HEK293 (cell line): ENCODE measurements around the gene UBTD1.

ENCODE experiments used
- CTCF ChIA-PET: fragments of 350-600 bp; formaldehyde crosslinking; extraction: SDS; loops from one replicate; lab custom pipeline; 2021; ENCODE audit warnings: antibody characterized with exemption; lab: Yijun Ruan, JAX
- POLR2A ChIA-PET: fragments of 300-600 bp; formaldehyde crosslinking; extraction: SDS; loops from one replicate; lab custom pipeline; 2020; ENCODE audit warnings: antibody characterized with exemption, inconsistent platforms; lab: Yijun Ruan, JAX
- H3K27ac ChIP-seq: fragments of 200-500 bp; sonication (Bioruptor generic); 2 replicates; pipeline ENCODE4 v1.5.1; 2014; ENCODE audit warnings: low read depth, low read length, control low read depth, inconsistent platforms; ENCODE audit errors: extremely low read depth
- H3K36me3 ChIP-seq, 2 experiments: fragments of 200-500 bp in 1 of 2; sonication (Bioruptor generic) in 1 of 2; 1 replicate in 1 of 2; 2 replicates in 1 of 2; pipeline ENCODE4 v1.5.1; 2014 to 2017; ENCODE audit warnings: inconsistent platforms in 2 of 2, low read length in 2 of 2; ENCODE audit not compliant: control insufficient read depth in 2 of 2, insufficient read depth in 1 of 2
- H3K4me1 ChIP-seq: fragments of 200-500 bp; sonication (Bioruptor generic); 2 replicates; pipeline ENCODE4 v1.5.1; 2014; ENCODE audit warnings: mild to moderate bottlenecking, low read length, inconsistent platforms; ENCODE audit not compliant: control insufficient read depth, insufficient read depth
- H3K4me3 ChIP-seq: 2 replicates; pipeline ENCODE4 v1.5.1; 2011; ENCODE audit warnings: low read depth, mild to moderate bottlenecking, control low read depth, low read length, moderate library complexity
- H3K9me3 ChIP-seq: fragments of 200-500 bp; sonication (Bioruptor generic); 2 replicates; pipeline ENCODE4 v1.5.1; 2014; ENCODE audit warnings: low read depth, low read length, inconsistent platforms; ENCODE audit not compliant: control insufficient read depth, insufficient read depth
- EGR2 ChIP-seq: fragments of 450-650 bp; formaldehyde crosslinking; IDR thresholded peaks from 2 replicates; pipeline ENCODE4 v1.5.1; 2016; ENCODE audit warnings: low read depth, missing biosample characterization, missing genetic modification characterization
- GLI4 ChIP-seq: fragments of 450-650 bp; formaldehyde crosslinking; IDR thresholded peaks from 2 replicates; pipeline ENCODE4 v1.5.1; 2016; ENCODE audit warnings: missing biosample characterization, missing genetic modification characterization
- IKZF3 ChIP-seq: fragments of 450-650 bp; IDR thresholded peaks from 2 replicates; pipeline ENCODE4 v1.5.0; 2018; ENCODE audit warnings: missing biosample characterization, mild to moderate bottlenecking, missing genetic modification characterization, moderate library complexity
- KLF7 ChIP-seq: fragments of 450-650 bp; formaldehyde crosslinking; IDR thresholded peaks from 2 replicates; pipeline ENCODE4 v1.5.1; 2016; ENCODE audit warnings: missing biosample characterization, missing genetic modification characterization, borderline replicate concordance
- KLF8 ChIP-seq: fragments of 450-650 bp; formaldehyde crosslinking; IDR thresholded peaks from 2 replicates; pipeline ENCODE4 v1.5.1; 2016; ENCODE audit warnings: missing biosample characterization, missing genetic modification characterization
- MZF1 ChIP-seq: fragments of 450-650 bp; formaldehyde crosslinking; IDR thresholded peaks from 2 replicates; pipeline ENCODE4 v1.5.1; 2017; ENCODE audit warnings: missing biosample characterization, missing genetic modification characterization, borderline replicate concordance
- OSR2 ChIP-seq: fragments of 450-650 bp; formaldehyde crosslinking; IDR thresholded peaks from 2 replicates; pipeline ENCODE4 v1.5.1; 2016; ENCODE audit warnings: missing biosample characterization, missing genetic modification characterization
- PATZ1 ChIP-seq: fragments of 450-650 bp; formaldehyde crosslinking; IDR thresholded peaks from 2 replicates; pipeline ENCODE4 v1.5.1; 2016; ENCODE audit warnings: missing biosample characterization, missing genetic modification characterization
- PRDM1 ChIP-seq: fragments of 450-650 bp; formaldehyde crosslinking; IDR thresholded peaks from 2 replicates; pipeline ENCODE4; 2016; ENCODE audit warnings: missing biosample characterization, missing genetic modification characterization
- ZBTB17 ChIP-seq: fragments of 450-650 bp; formaldehyde crosslinking; IDR thresholded peaks from 2 replicates; pipeline ENCODE4 v1.5.1; 2016; ENCODE audit warnings: missing biosample characterization, missing genetic modification characterization
- ZBTB6 ChIP-seq: fragments of 450-650 bp; formaldehyde crosslinking; IDR thresholded peaks from 2 replicates; pipeline ENCODE4 v1.5.1; 2017; ENCODE audit warnings: missing biosample characterization, missing genetic modification characterization
- ZBTB7A ChIP-seq: fragments of 450-650 bp; formaldehyde crosslinking; IDR thresholded peaks from 2 replicates; pipeline ENCODE4 v1.5.1; 2016; ENCODE audit warnings: low read depth, missing biosample characterization, missing genetic modification characterization
- ZFP3 ChIP-seq: fragments of 450-650 bp; formaldehyde crosslinking; IDR thresholded peaks from 2 replicates; pipeline ENCODE4 v1.5.1; 2016; ENCODE audit warnings: low read depth, missing biosample characterization, missing genetic modification characterization
- ZNF202 ChIP-seq: fragments of 450-650 bp; formaldehyde crosslinking; IDR thresholded peaks from 2 replicates; pipeline ENCODE4 v1.5.1; 2016; ENCODE audit warnings: missing biosample characterization, missing genetic modification characterization, borderline replicate concordance
- ZNF335 ChIP-seq: fragments of 450-650 bp; formaldehyde crosslinking; conservative IDR thresholded peaks from 2 replicates; pipeline ENCODE4 v1.5.1; 2016; ENCODE audit warnings: missing biosample characterization, missing genetic modification characterization
- ZNF350 ChIP-seq: fragments of 450-650 bp; formaldehyde crosslinking; IDR thresholded peaks from 2 replicates; pipeline ENCODE4 v1.5.0; 2017; ENCODE audit warnings: missing biosample characterization, mild to moderate bottlenecking, missing genetic modification characterization
- ZNF518A ChIP-seq: fragments of 450-650 bp; formaldehyde crosslinking; conservative IDR thresholded peaks from 2 replicates; pipeline ENCODE4 v1.5.1; 2016; ENCODE audit warnings: low read depth, missing biosample characterization, missing genetic modification characterization
- ZNF571 ChIP-seq: fragments of 450-650 bp; formaldehyde crosslinking; IDR thresholded peaks from 2 replicates; pipeline ENCODE4 v1.5.0; 2017; ENCODE audit warnings: missing biosample characterization, missing genetic modification characterization
- ZNF623 ChIP-seq: fragments of 450-650 bp; formaldehyde crosslinking; IDR thresholded peaks from 2 replicates; pipeline ENCODE4 v1.5.1; 2016; ENCODE audit warnings: missing biosample characterization, missing genetic modification characterization
- ZNF629 ChIP-seq: fragments of 450-650 bp; formaldehyde crosslinking; IDR thresholded peaks from 2 replicates; pipeline ENCODE4 v1.5.1; 2017; ENCODE audit warnings: missing biosample characterization, missing genetic modification characterization
- ZNF701 ChIP-seq: fragments of 450-650 bp; formaldehyde crosslinking; IDR thresholded peaks from 2 replicates; pipeline ENCODE4 v1.5.1; 2016; ENCODE audit warnings: missing biosample characterization, missing genetic modification characterization
- ZNF791 ChIP-seq: fragments of 450-650 bp; formaldehyde crosslinking; IDR thresholded peaks from 2 replicates; pipeline ENCODE4 v1.5.1; 2016; ENCODE audit warnings: missing biosample characterization, missing genetic modification characterization
- ZNF792 ChIP-seq: fragments of 450-650 bp; formaldehyde crosslinking; IDR thresholded peaks from 2 replicates; pipeline ENCODE4 v1.5.1; 2016; ENCODE audit warnings: missing biosample characterization, missing genetic modification characterization
- ZSCAN23 ChIP-seq: fragments of 450-650 bp; formaldehyde crosslinking; IDR thresholded peaks from 2 replicates; pipeline ENCODE4 v1.5.1; 2016; ENCODE audit warnings: missing biosample characterization, missing genetic modification characterization

The UBTD1 gene

GRCh38 chr10:97490592-97490991 lies 8.1 kb upstream of the UBTD1 start:
- POLR2A ChIA-PET: no interaction called here
- peaks cover 3 to 12% of the 10 kb centered on the region in 2 experiments; a peak in 2 of 3 replicates for H3K36me3 ChIP-seq
- H3K9me3 ChIP-seq: no peaks in the 10 kb centered on the region
- no peak overlapping the region for H3K27ac ChIP-seq
- TF ChIP-seq GLI4: no peak
- TF ChIP-seq ZNF335: peak; percentile 38; the same call in 1 of the 2 replicates
- CTCF ChIA-PET: interaction anchor here (1.0 to 1.1 kb wide), 2 partner anchors 8 to 44 kb away, joined by 4 to 7 read pairs; partner anchors contain the start of gene UBTD1
- no peak overlapping the region for H3K4me3 ChIP-seq
- peaks cover 11% of the 10 kb centered on the region for H3K4me1 ChIP-seq

GRCh38 chr10:97494151-97494550 lies 4.6 kb upstream of the UBTD1 start:
- H3K27ac ChIP-seq: no peak overlapping the region
- POLR2A ChIA-PET: no interaction called here
- H3K4me3 ChIP-seq: no peak overlapping the region
- TF ChIP-seq ZBTB6 (tag by site-specific recombination): no peak
- TF ChIP-seq ZBTB17 (tag by site-specific recombination): peak; percentile 47
- no peak for TF ChIP-seq ZNF623 (tag by site-specific recombination)
- peaks cover 19% of the 10 kb centered on the region for H3K4me1 ChIP-seq
- H3K36me3 ChIP-seq: peaks cover 3 to 8% of the 10 kb centered on the region in 2 experiments; a peak in 2 of 3 replicates
- no peaks in the 10 kb centered on the region for H3K9me3 ChIP-seq
- CTCF ChIA-PET: interaction anchor here (1.1 kb wide), 1 partner anchor 207 kb away, joined by 3 read pairs; no protein-coding TSS in a partner anchor

- Histone ChIP-seq H3K36me3 (peaks cover 3 to 8% of the 10 kb centered on the region in 2 experiments; a peak in 2 of 3 replicates), H3K4me1 (peaks cover 19% of the 10 kb centered on the region), H3K27ac (no peak overlapping the region; the same call in 1 of the 2 replicates), H3K9me3 (no peaks in the 10 kb centered on the region), H3K4me3 (no peak overlapping the region)
- POLR2A ChIA-PET: no interaction called here
- CTCF ChIA-PET: interaction anchor here (1.1 to 1.6 kb wide), 2 partner anchors 59 to 207 kb away, joined by 3 read pairs; no protein-coding TSS in a partner anchor
- TF ChIP-seq ZNF571 (tag by site-specific recombination) (no peak), MZF1 (tag by site-specific recombination) (no peak), ZNF518A (tag by site-specific recombination) (no peak), ZNF701 (tag by site-specific recombination) (no peak), KLF8 (tag by site-specific recombination) (no peak), ZNF202 (no peak), ZBTB7A (no peak), OSR2 (tag by site-specific recombination) (no peak), ZNF792 (tag by site-specific recombination) (no peak), ZFP3 (no peak), PRDM1 (peak; percentile 60), EGR2 (tag by site-specific recombination) (no peak), PATZ1 (tag by site-specific recombination) (no peak), KLF7 (tag by site-specific recombination) (no peak), IKZF3 (tag by site-specific recombination) (no peak), ZSCAN23 (tag by site-specific recombination) (no peak), GLI4 (no peak), ZNF350 (tag by site-specific recombination) (no peak), ZNF629 (tag by site-specific recombination) (peak; percentile 53; the same call in 1 of the 2 replicates), ZNF791 (no peak)
Measured at GRCh38 chr10:97494863-97495506, 3.7 kb upstream of the UBTD1 start.
